Frontal cortex (tissue), 4 donors: ENCODE results near the gene RNF175. TPM values are rescaled to one million over a fixed set of nuclear protein-coding genes. Genes with fewer than 3 reads are reported as not detected.
A peak's percentile ranks its signal among the peaks of the same experiment; 100 is the strongest.
"Not testable (repeated sequence)": the region's sequence is repeated elsewhere in the genome, so short reads cannot be mapped to it uniquely, and the experiment has no call there.

Source experiments
- DNase-seq, 2 donors: peaks; one replicate each; pipeline ENCODE4 v3.0.0; 2012; ENCODE audit warnings: low spot score in 2 of 2
- FAIRE-seq: peaks from 2 replicates; lab custom pipeline; 2012; peaks lifted over from hg19 to GRCh38; lab: Jason Lieb, UNC
- total RNA-seq: library from RNA; depleted of rRNA; stranded (reverse); fragments of >200 nt; gene quantifications from one replicate; pipeline ENCODE4 v1.2.3, GENCODE V29; 2014
- donor health status: control.
- donor health status: control.
- donor health status: control.

RNF175 gene
- total RNA-seq, 1 donor from 2014 or later: 31.0 TPM

DNA sequence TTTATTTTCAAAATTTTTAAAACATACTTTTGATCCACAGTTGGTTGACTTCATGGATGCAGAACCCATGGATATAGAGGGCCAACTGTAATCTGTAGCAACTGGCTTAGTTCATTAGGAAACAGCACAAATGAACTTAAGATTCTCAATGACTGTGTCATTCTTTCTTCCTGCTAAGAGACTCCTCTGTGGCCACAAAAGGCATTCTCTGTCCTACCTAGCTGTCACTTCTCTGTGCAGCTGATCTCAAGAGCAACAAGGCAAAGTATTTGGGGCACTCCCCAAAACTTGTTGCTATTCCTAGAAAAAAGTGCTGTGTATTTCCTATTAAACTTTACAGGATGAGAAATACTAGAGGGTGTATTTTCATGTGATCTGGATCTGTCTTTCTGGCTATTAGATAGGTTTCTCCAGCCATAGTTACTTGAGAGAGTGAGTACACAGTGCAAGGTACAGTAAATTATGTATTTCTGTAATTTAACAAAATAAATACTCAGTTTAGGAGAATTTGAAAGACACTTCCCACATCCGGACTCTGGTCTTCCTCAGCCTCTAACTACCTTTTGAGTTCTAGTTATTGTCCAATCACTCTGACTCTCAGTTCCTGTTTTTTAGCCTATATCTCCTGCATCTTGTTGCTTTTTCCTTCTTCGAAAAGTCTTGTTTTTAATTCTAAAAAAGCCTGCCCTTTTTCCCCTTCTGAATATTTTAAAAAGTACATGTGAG lies 53.9 kb downstream of the RNF175 start:
- DNase-seq: no peak

DNA sequence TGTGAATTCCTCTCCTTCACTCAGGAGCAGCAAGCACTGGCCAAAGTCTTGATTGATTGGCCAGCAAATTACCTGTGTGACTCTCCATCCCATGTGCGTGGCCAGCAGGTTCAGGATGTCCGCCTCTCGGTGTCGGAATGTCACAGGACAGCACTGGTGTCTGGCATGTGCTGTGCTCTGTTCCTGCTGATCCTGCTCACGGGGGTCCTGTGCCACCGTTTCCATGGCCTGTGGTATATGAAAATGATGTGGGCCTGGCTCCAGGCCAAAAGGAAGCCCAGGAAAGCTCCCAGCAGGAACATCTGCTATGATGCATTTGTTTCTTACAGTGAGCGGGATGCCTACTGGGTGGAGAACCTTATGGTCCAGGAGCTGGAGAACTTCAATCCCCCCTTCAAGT lies 55.3 kb downstream of the RNF175 start:
- FAIRE-seq (no peak), DNase-seq (no peak)

More for the DNA sequence above, 53.9 kb downstream of the RNF175 start:
- FAIRE-seq: no peak

DNA sequence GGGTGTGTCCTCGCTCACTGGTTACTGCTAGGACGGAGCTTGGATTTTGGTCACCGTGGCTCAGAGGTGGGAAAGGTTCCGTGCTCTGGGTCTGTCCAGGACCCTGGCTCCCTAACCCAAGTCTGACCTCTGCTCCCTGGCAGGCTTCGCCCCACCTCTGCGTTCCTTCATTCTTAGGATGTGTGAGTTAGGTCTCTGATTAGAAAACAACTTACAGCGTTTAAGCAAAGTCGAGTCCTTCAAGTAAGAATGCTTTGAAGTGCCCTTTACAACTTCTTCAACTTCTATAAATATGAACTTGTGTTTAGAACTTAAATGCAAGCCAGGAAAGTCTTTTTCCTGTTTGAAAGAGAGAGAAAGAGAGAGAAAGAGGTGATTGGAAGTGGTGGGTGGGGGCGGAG lies 74.9 kb downstream of the RNF175 start:
- no peak for FAIRE-seq

GRCh38 chr4:153684182-153684970 lies 75.4 kb downstream of the RNF175 start, which contains the start of gene TLR2:
Gene TLR2, plus strand, starts transcription at chr4:153684280. Its CDS starts 18,628 bp downstream, at chr4:153702908.
- FAIRE-seq (no peak), DNase-seq (peak; percentile 57 to 58)

More for the DNA sequence above, 74.9 kb downstream of the RNF175 start:
- DNase-seq: no peak

GRCh38 chr4:153683763-153684181 lies 76.1 kb downstream of the RNF175 start:
- FAIRE-seq (no peak), DNase-seq (no peak)

DNA sequence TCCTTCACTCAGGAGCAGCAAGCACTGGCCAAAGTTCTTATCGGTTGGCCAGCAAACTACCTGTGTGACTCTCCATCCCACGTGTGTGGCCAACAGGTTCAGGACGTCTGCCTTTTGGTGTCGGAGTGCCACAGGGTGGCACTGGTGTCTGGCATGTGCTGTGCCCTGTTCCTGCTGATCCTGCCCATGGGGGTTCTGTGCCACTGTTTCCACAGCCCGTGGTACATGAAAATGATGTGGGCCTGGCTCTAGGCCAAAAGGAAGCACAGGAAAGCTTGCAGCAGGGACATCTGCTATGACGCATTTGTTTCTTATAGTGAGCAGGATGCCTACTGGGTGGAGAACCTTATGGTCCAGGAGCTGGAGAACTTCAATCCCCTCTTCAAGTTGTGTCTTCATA lies 80.3 kb downstream of the RNF175 start:
- FAIRE-seq (no peak), DNase-seq (no peak)

DNA sequence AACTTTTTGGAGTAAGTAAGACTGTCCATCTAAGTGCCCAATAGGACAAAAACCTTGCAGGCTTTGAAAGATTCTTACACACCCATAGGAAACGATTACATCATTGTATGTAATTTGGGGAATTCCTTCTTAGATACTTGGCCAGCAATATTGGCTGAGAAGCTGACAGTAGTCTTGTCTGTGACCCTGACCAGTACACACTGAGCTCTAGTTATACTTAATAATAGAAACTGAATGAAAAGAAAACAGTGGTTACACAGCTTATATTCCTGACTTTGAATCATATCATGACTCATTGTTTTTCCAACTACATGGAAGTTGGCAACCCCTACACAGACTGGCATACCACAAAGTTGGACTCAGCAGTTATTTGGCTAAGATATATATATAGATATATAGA lies 82.8 kb downstream of the RNF175 start:
- FAIRE-seq: no peak

GRCh38 chr4:153676486-153676885 lies 83.3 kb downstream of the RNF175 start:
- FAIRE-seq: no peak
- no peak for DNase-seq

More for the DNA sequence above, 82.8 kb downstream of the RNF175 start:
- DNase-seq: no peak

DNA sequence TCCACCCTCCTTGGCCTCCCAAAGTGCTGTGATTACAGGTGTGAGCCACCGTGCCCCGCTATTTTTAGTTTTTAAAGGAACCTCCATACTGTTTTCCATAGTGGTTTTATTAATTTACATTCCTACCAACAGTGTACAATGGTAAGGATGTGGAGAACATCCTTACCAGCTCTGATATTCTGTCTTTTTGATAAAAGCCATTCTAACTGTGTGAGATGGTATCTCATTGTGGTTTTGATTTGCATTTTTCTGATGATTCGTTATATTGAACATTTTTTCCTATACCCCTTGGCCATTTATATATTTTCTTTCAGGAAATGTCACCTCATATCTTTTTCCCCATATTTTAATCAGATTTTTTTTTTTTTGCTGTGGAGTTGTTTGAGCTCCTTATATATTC lies 90.0 kb downstream of the RNF175 start:
- FAIRE-seq (no peak), DNase-seq (no peak)

DNA sequence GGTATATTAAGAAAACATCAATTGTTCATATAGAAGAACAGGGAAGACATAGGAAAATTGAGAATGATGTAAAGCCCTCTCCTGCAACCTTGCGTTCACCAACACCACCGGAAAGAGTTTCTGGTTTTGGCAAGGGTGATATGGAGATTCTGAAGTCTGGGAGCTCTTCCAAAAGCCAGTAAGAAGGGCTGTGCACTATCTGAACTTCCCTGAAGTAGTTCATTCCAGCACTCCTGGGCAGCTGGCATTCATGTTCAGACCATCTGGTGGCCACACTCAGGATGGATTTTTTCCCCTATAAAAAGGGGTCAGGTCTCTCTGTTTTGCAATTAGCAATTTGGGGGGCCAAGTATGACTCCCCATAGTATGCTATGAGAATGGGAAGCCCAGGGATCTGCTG lies 91.2 kb downstream of the RNF175 start:
- DNase-seq (no peak), FAIRE-seq (no peak)

DNA sequence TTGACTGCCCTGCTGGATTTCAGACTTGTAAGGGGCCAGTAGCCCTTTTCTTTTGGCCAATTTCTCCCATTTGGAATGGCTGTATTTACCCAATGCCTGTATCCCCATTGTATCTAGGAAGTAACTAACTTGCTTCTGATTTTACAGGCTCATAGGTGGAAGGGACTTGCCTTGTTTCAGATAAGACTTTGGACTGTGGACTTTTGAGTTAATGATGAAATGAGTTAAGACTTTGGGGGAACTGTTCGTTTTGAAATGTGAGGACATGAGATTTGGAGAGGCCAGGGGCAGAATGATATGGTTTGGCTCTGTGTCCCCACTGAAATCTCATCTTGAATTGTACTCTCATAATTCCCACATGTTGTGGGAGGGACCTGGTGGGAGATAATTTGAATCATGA lies 93.3 kb downstream of the RNF175 start:
- not testable (repeated sequence) for DNase-seq, FAIRE-seq

GRCh38 chr4:153663667-153664066 lies 96.2 kb downstream of the RNF175 start:
- FAIRE-seq: no peak
- DNase-seq: no peak

DNA sequence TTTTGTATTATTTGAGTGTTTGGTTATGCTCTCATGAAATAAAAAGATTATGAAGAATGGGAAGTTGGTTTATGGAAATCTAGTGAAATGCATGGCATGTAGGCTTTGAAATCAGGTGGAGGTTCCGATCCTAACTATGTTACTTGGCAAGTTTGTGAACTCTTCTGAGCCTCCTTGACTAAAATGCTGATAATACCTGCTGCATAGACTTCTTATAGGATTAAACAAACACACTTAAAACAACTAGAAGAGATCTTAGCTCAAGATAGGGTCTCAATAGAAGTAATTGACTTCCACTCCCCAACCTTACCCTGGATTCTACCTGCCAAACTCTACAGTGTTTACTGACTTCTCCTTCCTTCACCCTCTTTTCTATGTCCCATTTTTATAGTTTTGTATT lies 97.9 kb downstream of the RNF175 start:
- FAIRE-seq (no peak), DNase-seq (no peak)

- DNase-seq: no peak
- FAIRE-seq: no peak
These were observed 98.5 kb downstream of the RNF175 start for GRCh38 chr4:153661215-153661822.

Other genes with a start within 250 kb of the RNF175 start
- gene TLR2, start 75.7 kb downstream of the RNF175 start, total RNA-seq: 0.82 TPM
- gene SFRP2, start 29.1 kb upstream of the RNF175 start, total RNA-seq: 0.82 TPM